WI38 (cell line): ENCODE data around the gene LY6G5C.
"Not testable (repeated sequence)": the region's sequence is repeated elsewhere in the genome, so short reads cannot be mapped to it uniquely, and the experiment has no call there.

Source experiments
- H3K4me3 ChIP-seq: 2 replicates; pipeline ENCODE4 v1.5.1; 2011; ENCODE audit warnings: low read depth, mild to moderate bottlenecking, control low read depth, low read length
- CTCF ChIP-seq: IDR thresholded peaks from 2 replicates; pipeline ENCODE4 v1.5.1; 2012; ENCODE audit warnings: low read depth, mild to moderate bottlenecking, control low read depth, low read length

The LY6G5C gene

GRCh38 chr6:31711233-31711632 is 30.4 kb upstream of the LY6G5C start:
- H3K4me3 ChIP-seq, result no peak overlapping the region
- no peak for TF ChIP-seq CTCF

- no peak for TF ChIP-seq CTCF
- H3K4me3 ChIP-seq, result no peak overlapping the region
Observed at GRCh38 chr6:31710523-31711219, 29.8 kb upstream of the LY6G5C start.

GRCh38 chr6:31709157-31709556 is 28.3 kb upstream of the LY6G5C start:
- H3K4me3 ChIP-seq, result not testable (repeated sequence)

GRCh38 chr6:31708224-31708623 is 27.4 kb upstream of the LY6G5C start:
- TF ChIP-seq CTCF, result no peak
- H3K4me3 ChIP-seq, result no peak overlapping the region

- no peak for TF ChIP-seq CTCF
- H3K4me3 ChIP-seq, result no peak overlapping the region
Observed at GRCh38 chr6:31707701-31708100, 26.8 kb upstream of the LY6G5C start.

- H3K4me3 ChIP-seq, result no peak within 1 kb of the TSS
- no peak for TF ChIP-seq CTCF
Observed at GRCh38 chr6:31706599-31706998, 25.7 kb upstream of the LY6G5C start, which contains the start of gene LY6G6F. Gene LY6G6F (plus strand): TSS chr6:31706866. CDS start chr6:31706907, 41 bp downstream.

- TF ChIP-seq CTCF, result no peak
Observed at GRCh38 chr6:31705931-31706330, 25.1 kb upstream of the LY6G5C start.

More at GRCh38 chr6:31705931-31706330, 25.1 kb upstream of the LY6G5C start:
- no peak overlapping the region for H3K4me3 ChIP-seq
